Myocyte (in vitro differentiated cells): Measurements from ENCODE around the gene CCL26. TPM values are rescaled to one million over a fixed set of nuclear protein-coding genes. Genes with fewer than 3 reads are reported as not detected.

ENCODE experiments used
- total RNA-seq: library from RNA; depleted of rRNA; stranded (reverse); fragments of >200 nt; gene quantifications from 2 replicates; pipeline ENCODE4 v1.2.3, GENCODE V29; 2014

The CCL26 gene
- total RNA-seq, 1 donor from 2014 or later, result not detected

Other genes starting within 250 kb of the CCL26 start
- 26.7 and 59.5 TPM in 2 replicates for gene HIP1, start 33.3 kb downstream of the CCL26 start, total RNA-seq
- gene CCL24, start 41.6 kb upstream of the CCL26 start, total RNA-seq, result 0.72 TPM in 1 of 2 replicates, not detected in the other
- gene RHBDD2, start 106.8 kb upstream of the CCL26 start, total RNA-seq, result 83.4 and 107 TPM in 2 replicates
- gene POR, start 142.9 kb upstream of the CCL26 start, total RNA-seq, result 205 and 262 TPM in 2 replicates
- gene TMEM120A, start 222.4 kb upstream of the CCL26 start, total RNA-seq, result 110 and 115 TPM in 2 replicates